PC-9 (cell line): Measurements from ENCODE around the gene PMIS2.

Source experiments
- CTCF ChIP-seq: fragments of 200-600 bp; sonication (generic); conservative IDR thresholded peaks from 2 replicates; pipeline ENCODE4 v1.6.1; 2017; ENCODE audit warnings: mixed run types, antibody characterized with exemption, mild to moderate bottlenecking, moderate library complexity
- EZH2 ChIP-seq: fragments of 200-600 bp; sonication (generic); IDR thresholded peaks from 2 replicates; pipeline ENCODE4 v1.8.0; 2017; ENCODE audit warnings: antibody characterized with exemption, low read depth

GRCh38 chr19:35545001-35545854 is 40.7 kb upstream of the PMIS2 start, which contains the start of gene TMEM147:
- TF ChIP-seq CTCF, result no peak
- no peak for TF ChIP-seq EZH2
